Suprapubic skin (tissue), 4 donors: ENCODE measurements around the gene UBE3C.

Experiments used
- CTCF ChIP-seq, 2 donors: fragments of 200-600 bp in 1 of 2; fragments of 450-650 bp in 1 of 2; sonication (generic) in 1 of 2; IDR thresholded peaks; one replicate each; pipeline ENCODE4 v1.5.1; 2016 to 2019; ENCODE audit warnings: antibody characterized with exemption in 2 of 2, mild to moderate bottlenecking in 1 of 2, moderate library complexity in 1 of 2
- POLR2A ChIP-seq, 2 donors: fragments of 450-650 bp; IDR thresholded peaks; one replicate each; pipeline ENCODE4 v1.6.1; 2017; ENCODE audit warnings: antibody characterized with exemption in 2 of 2, mild to moderate bottlenecking in 2 of 2, moderate library complexity in 2 of 2
- POLR2AphosphoS5 ChIP-seq, 3 donors: sonication (generic); formaldehyde crosslinking; IDR thresholded peaks; one replicate each; pipeline ENCODE4 v1.6.1; 2017; ENCODE audit warnings: antibody characterized with exemption in 3 of 3

- TF ChIP-seq POLR2AphosphoS5 (IDR thresholded peaks at IDR 0.05) = no peak
- TF ChIP-seq CTCF (IDR thresholded peaks at IDR 0.05) = no peak
- TF ChIP-seq POLR2A (IDR thresholded peaks at IDR 0.05) = no peak
Measured at GRCh38 chr7:157120181-157120580, 18.5 kb upstream of the UBE3C start.
